ENCODE data around the gene SLC11A1.
A peak's percentile ranks its signal among the peaks of the same experiment; 100 is the strongest.

The SLC11A1 gene

GRCh38 chr2:218405086-218405745 lies 23.1 kb downstream of the SLC11A1 start:
- no peak for DNase-seq (ENCODE audit: low read depth)
- TF ChIP-seq CTCF (IDR thresholded peaks at IDR 0.05; ENCODE audit: insufficient read depth, low read depth, low read length, missing control alignments), result no peak
- H3K4me3 ChIP-seq (ENCODE audit: low read depth, low read length), result peak overlapping the region; percentile 56

- H3K4me3 ChIP-seq (ENCODE audit: low read depth, low read length), result peak overlapping the region; percentile 56
- no peak for DNase-seq (ENCODE audit: low read depth)
- TF ChIP-seq CTCF (IDR thresholded peaks at IDR 0.05; ENCODE audit: insufficient read depth, low read depth, low read length, missing control alignments), result no peak
Measured at GRCh38 chr2:218405746-218406208, 23.7 kb downstream of the SLC11A1 start.

- TF ChIP-seq CTCF (IDR thresholded peaks at IDR 0.05; ENCODE audit: insufficient read depth, low read depth, low read length, missing control alignments), result peak; percentile 77
- peak overlapping the region; percentile 56 for H3K4me3 ChIP-seq (ENCODE audit: low read depth, low read length)
Measured at GRCh38 chr2:218406209-218406948, 24.3 kb downstream of the SLC11A1 start.

GRCh38 chr2:218406949-218407618 lies 25.0 kb downstream of the SLC11A1 start:
- peak overlapping the region; percentile 56 for H3K4me3 ChIP-seq (ENCODE audit: low read depth, low read length)
- peak; percentile 52 for DNase-seq (ENCODE audit: low read depth)
- no peak for TF ChIP-seq CTCF (IDR thresholded peaks at IDR 0.05; ENCODE audit: insufficient read depth, low read depth, low read length, missing control alignments)

More at GRCh38 chr2:218406209-218406948, 24.3 kb downstream of the SLC11A1 start:
- DNase-seq (ENCODE audit: low read depth), result peak; percentile 96

GRCh38 chr2:218407717-218408116 lies 25.6 kb downstream of the SLC11A1 start:
- no peak for DNase-seq (ENCODE audit: low read depth)
- H3K4me3 ChIP-seq (ENCODE audit: low read depth, low read length), result no peak overlapping the region
- TF ChIP-seq CTCF (IDR thresholded peaks at IDR 0.05; ENCODE audit: insufficient read depth, low read depth, low read length, missing control alignments), result no peak

- no peak for DNase-seq (ENCODE audit: low read depth)
- H3K4me3 ChIP-seq (ENCODE audit: low read depth, low read length), result no peak overlapping the region
- no peak for TF ChIP-seq CTCF (IDR thresholded peaks at IDR 0.05; ENCODE audit: insufficient read depth, low read depth, low read length, missing control alignments)
Measured at GRCh38 chr2:218418321-218418716, 36.2 kb downstream of the SLC11A1 start.
